AG08395 (cell line): ENCODE results near the gene R3HDML.
"Not testable (repeated sequence)": the region's sequence is repeated elsewhere in the genome, so short reads cannot be mapped to it uniquely, and the experiment has no call there.

Source experiments
- DNase-seq: peaks from one replicate; pipeline ENCODE4 v3.0.0; 2012; ENCODE audit warnings: mixed read lengths, low spot score

Gene R3HDML

GRCh38 chr20:44328428-44328827, 8.4 kb upstream of the R3HDML start:
- DNase-seq: no peak

GRCh38 chr20:44331201-44331600, 5.6 kb upstream of the R3HDML start:
- no peak for DNase-seq

GRCh38 chr20:44334306-44334705, 2.5 kb upstream of the R3HDML start:
- DNase-seq: no peak

GRCh38 chr20:44334709-44335108, 2.1 kb upstream of the R3HDML start:
- no peak for DNase-seq

- no peak for DNase-seq
Observed at GRCh38 chr20:44335675-44336074, 1.2 kb upstream of the R3HDML start.

GRCh38 chr20:44336086-44336485, 757 bp upstream of the R3HDML start:
- DNase-seq: no peak

GRCh38 chr20:44342248-44342647, 5.4 kb downstream of the R3HDML start:
- peak; percentile 31 for DNase-seq

GRCh38 chr20:44343162-44343675, 6.4 kb downstream of the R3HDML start:
- DNase-seq: no peak

GRCh38 chr20:44344723-44345122, 7.9 kb downstream of the R3HDML start:
- DNase-seq: no peak

- no peak for DNase-seq
Observed at GRCh38 chr20:44345147-44345546, 8.3 kb downstream of the R3HDML start.

- DNase-seq: not testable (repeated sequence)
Observed at GRCh38 chr20:44345941-44346340, 9.1 kb downstream of the R3HDML start.

GRCh38 chr20:44348168-44348659, 11.4 kb downstream of the R3HDML start:
- DNase-seq: no peak

GRCh38 chr20:44349349-44349748, 12.5 kb downstream of the R3HDML start:
- no peak for DNase-seq

- DNase-seq: no peak
Observed at GRCh38 chr20:44350567-44350966, 13.7 kb downstream of the R3HDML start.

GRCh38 chr20:44354979-44355497, 18.2 kb downstream of the R3HDML start:
- no peak for DNase-seq

GRCh38 chr20:44355498-44356352, 18.9 kb downstream of the R3HDML start, which contains the start of gene HNF4A:
HNF4A (plus strand) TSS chr20:44355699; CDS start chr20:44355805, 106 bp downstream.
- no peak for DNase-seq

- no peak for DNase-seq
Observed at GRCh38 chr20:44356353-44356723, 19.5 kb downstream of the R3HDML start.

GRCh38 chr20:44357020-44357419, 20.2 kb downstream of the R3HDML start:
- DNase-seq: no peak

GRCh38 chr20:44357555-44358125, 20.8 kb downstream of the R3HDML start:
- no peak for DNase-seq

- no peak for DNase-seq
Observed at GRCh38 chr20:44358776-44359175, 21.9 kb downstream of the R3HDML start.

GRCh38 chr20:44360221-44360620, 23.4 kb downstream of the R3HDML start:
- no peak for DNase-seq

GRCh38 chr20:44361021-44361420, 24.2 kb downstream of the R3HDML start:
- no peak for DNase-seq

- DNase-seq: no peak
Observed at GRCh38 chr20:44362466-44362940, 25.7 kb downstream of the R3HDML start.
